ENCODE results near the gene SPOCK2. TPM values are rescaled to one million over a fixed set of nuclear protein-coding genes. Genes with fewer than 3 reads are reported as not detected.

Gene SPOCK2
- total and polyA plus RNA-seq, 10 of the 15 experiments (the other 5 are each of a cell fraction or from before 2014, with no cell fraction given) = 0.02 to 1.5 (median 0.58) TPM

DNA sequence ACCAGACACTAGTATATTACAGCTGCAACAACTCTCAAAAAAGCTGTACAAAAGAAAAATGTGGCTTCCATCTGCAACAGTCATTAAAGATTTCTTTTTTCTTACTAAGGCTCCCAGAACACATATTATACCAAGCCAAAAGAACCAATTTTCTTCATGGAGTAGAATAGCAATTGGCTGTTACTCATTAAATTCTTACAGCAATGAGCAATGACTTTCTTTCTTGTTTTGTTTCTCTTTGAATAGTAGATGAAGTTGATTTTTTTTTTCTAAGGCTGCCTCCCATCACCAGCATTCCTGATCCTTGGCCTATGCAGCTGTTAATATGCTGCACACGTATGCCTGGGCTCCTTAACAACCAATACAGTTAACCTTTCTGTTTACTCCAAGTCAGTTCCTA is 36.6 kb upstream of the SPOCK2 start (continued):
- TF ChIP-seq MTA2 (IDR thresholded peaks at IDR 0.05; ENCODE audit: low read depth) (no peak), RFX5 (IDR thresholded peaks at IDR 0.05; ENCODE audit: low read depth, low read length) (no peak), KLF5 (IDR thresholded peaks at IDR 0.05; ENCODE audit: partially characterized antibody) (no peak), MEF2A (IDR thresholded peaks at IDR 0.05; ENCODE audit: insufficient read depth, low read depth, low read length) (no peak), PML (IDR thresholded peaks at IDR 0.05; ENCODE audit: low read length) (no peak), IKZF2 (IDR thresholded peaks at IDR 0.05) (no peak)

DNA sequence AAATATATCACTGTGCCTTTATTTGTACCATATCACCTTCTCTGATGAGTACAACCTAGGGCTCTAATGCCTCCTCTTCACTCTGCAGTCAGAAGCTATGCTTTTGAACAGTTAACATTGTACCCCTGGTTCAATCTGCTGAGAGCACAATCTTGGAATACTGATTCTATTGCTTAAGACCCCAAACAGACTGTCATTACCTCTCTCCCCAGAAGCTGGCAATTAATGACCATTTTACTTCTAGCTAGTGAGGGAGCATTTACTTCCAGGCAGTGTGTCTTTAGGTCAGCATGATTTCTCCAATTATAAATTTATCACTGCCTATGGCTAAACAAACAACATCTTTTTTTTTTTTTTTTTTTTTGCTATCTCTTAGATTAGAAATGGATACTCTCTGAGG is 36.0 kb upstream of the SPOCK2 start:
- H3K27me3 ChIP-seq (replicated peaks in 1 of 2; ENCODE audit: control insufficient read depth in 2 of 2, insufficient read depth in 2 of 2, low read length in 1 of 2) = no peaks in the 10 kb centered on the region
- ChIA-PET RAD21 (ENCODE audit: unreplicated experiment) (interaction anchor here (0.7 to 1.0 kb wide), 2 partner anchors 76 to 149 kb away, joined by 4 to 8 read pairs; partner anchors contain the start of gene DDIT4), CTCF (interaction anchor here (1.3 to 5.6 kb wide), 4 partner anchors 75 to 213 kb away, joined by 4 to 127 read pairs (median 70); no protein-coding TSS in a partner anchor), SMC1A (ENCODE audit: uncharacterized antibody, unreplicated experiment) (interaction anchor here (0.7 to 10.7 kb wide), 10 partner anchors 9 to 213 kb away, joined by 3 to 168 read pairs (median 7); no protein-coding TSS in a partner anchor), POLR2A (interaction anchor here (0.6 to 0.7 kb wide), 4 partner anchors 13 to 120 kb away, joined by 3 to 7 read pairs (median 4); no protein-coding TSS in a partner anchor)
- no peak overlapping the region for H3K4me3 ChIP-seq
- in situ Hi-C loops (cut with MboI) (no loop called here), intact Hi-C loops (cut with micrococcal nuclease; ENCODE audit: unreplicated experiment) (no loop called here)
- DNase-seq (ENCODE audit: low read depth, low spot score) = no peak
- H3K9ac ChIP-seq (ENCODE audit: control insufficient read depth, insufficient read depth, low read length) = no peak overlapping the region
- no peaks in the 10 kb centered on the region; the same call in 2 of the 3 replicates for H3K9me3 ChIP-seq (replicated peaks; ENCODE audit: control insufficient read depth, insufficient read depth, low read length)
- no peaks in the 10 kb centered on the region for H4K20me1 ChIP-seq (ENCODE audit: control insufficient read depth, insufficient read depth)
- no peak for FAIRE-seq
- H3K79me2 ChIP-seq (ENCODE audit: control insufficient read depth, insufficient read depth, low read length) = no peaks in the 10 kb centered on the region
- TF ChIP-seq BCL11A (IDR thresholded peaks at IDR 0.05; ENCODE audit: low read depth, low read length) (no peak), CHD4 (IDR thresholded peaks at IDR 0.05) (no peak), EGR1 (IDR thresholded peaks at IDR 0.05; ENCODE audit: borderline replicate concordance in 1 of 2, low read depth in 2 of 2, low read length in 2 of 2) (no peak), RAD21 (IDR thresholded peaks at IDR 0.05; ENCODE audit: insufficient read depth, low read depth, low read length) (no peak), SMARCA5 (IDR thresholded peaks at IDR 0.05) (no peak), RUNX3 (IDR thresholded peaks at IDR 0.05; ENCODE audit: low read length) (no peak), SUZ12 (IDR thresholded peaks at IDR 0.05; ENCODE audit: unreplicated experiment) (no peak)
- TF ChIP-seq, protein P1, sequence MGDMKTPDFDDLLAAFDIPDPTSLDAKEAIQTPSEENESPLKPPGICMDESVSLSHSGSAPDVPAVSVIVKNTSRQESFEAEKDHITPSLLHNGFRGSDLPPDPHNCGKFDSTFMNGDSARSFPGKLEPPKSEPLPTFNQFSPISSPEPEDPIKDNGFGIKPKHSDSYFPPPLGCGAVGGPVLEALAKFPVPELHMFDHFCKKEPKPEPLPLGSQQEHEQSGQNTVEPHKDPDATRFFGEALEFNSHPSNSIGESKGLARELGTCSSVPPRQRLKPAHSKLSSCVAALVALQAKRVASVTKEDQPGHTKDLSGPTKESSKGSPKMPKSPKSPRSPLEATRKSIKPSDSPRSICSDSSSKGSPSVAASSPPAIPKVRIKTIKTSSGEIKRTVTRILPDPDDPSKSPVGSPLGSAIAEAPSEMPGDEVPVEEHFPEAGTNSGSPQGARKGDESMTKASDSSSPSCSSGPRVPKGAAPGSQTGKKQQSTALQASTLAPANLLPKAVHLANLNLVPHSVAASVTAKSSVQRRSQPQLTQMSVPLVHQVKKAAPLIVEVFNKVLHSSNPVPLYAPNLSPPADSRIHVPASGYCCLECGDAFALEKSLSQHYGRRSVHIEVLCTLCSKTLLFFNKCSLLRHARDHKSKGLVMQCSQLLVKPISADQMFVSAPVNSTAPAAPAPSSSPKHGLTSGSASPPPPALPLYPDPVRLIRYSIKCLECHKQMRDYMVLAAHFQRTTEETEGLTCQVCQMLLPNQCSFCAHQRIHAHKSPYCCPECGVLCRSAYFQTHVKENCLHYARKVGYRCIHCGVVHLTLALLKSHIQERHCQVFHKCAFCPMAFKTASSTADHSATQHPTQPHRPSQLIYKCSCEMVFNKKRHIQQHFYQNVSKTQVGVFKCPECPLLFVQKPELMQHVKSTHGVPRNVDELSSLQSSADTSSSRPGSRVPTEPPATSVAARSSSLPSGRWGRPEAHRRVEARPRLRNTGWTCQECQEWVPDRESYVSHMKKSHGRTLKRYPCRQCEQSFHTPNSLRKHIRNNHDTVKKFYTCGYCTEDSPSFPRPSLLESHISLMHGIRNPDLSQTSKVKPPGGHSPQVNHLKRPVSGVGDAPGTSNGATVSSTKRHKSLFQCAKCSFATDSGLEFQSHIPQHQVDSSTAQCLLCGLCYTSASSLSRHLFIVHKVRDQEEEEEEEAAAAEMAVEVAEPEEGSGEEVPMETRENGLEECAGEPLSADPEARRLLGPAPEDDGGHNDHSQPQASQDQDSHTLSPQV (IDR thresholded peaks at IDR 0.05) = no peak
- H3K4me2 ChIP-seq (ENCODE audit: control insufficient read depth, insufficient read depth) = no peak overlapping the region
- no peaks in the 10 kb centered on the region for H3K4me1 ChIP-seq (ENCODE audit: control insufficient read depth, insufficient read depth, low read length)
- ATAC-seq = no peak
- no peak overlapping the region for H3K27ac ChIP-seq (ENCODE audit: control insufficient read depth, insufficient read depth)
- no peak overlapping the region for H2AFZ ChIP-seq (ENCODE audit: control insufficient read depth, low read depth, low read length)
- H3K36me3 ChIP-seq (ENCODE audit: control insufficient read depth in 2 of 2, insufficient read depth in 2 of 2, low read length in 1 of 2) = peaks cover 0 to 2% of the 10 kb centered on the region in 2 experiments; a peak in 3 of 4 replicates
- BruUV-seq (replicated peaks) = no TSS peak

Data from GM12878 (cell line).